ENCODE measurements around the gene KREMEN2. TPM values are rescaled to one million over a fixed set of nuclear protein-coding genes. Genes with fewer than 3 reads are reported as not detected.

Gene KREMEN2
- total RNA-seq = 0.43 and 1.2 TPM in 2 replicates

GRCh38 chr16:2963723-2964474 is at the start of gene KREMEN2:
TSS of gene KREMEN2 (plus strand) at chr16:2964275. CDS start at chr16:2964521, 246 bp downstream.

GRCh38 chr16:2968738-2969544 is 4.9 kb downstream of the KREMEN2 start, which contains the start of gene PAQR4:
TSS of gene PAQR4 (plus strand) at chr16:2969348. CDS start at chr16:2969675, 327 bp downstream.

GRCh38 chr16:2980227-2981176 is 16.4 kb downstream of the KREMEN2 start, which contains the start of gene PKMYT1:
TSS of gene PKMYT1 (minus strand) at chr16:2980446. CDS start at chr16:2979657, 789 bp downstream.

GRCh38 chr16:3012828-3013420 is 48.8 kb downstream of the KREMEN2 start, which contains the start of gene CLDN9:
TSS of gene CLDN9 (plus strand) at chr16:3012923. CDS start at chr16:3013363, 440 bp downstream.

Small RNAs within 50 kb of the gene (small RNA-seq; reads per million reads assigned to genes)
- gene LINC00514 = not detected

Other genes starting within 250 kb of the KREMEN2 start
- 1.6 TPM in 2 replicates for gene PRSS27, start 244.1 kb upstream of the KREMEN2 start, total RNA-seq
- 58.1 and 106 TPM in 2 replicates for gene SRRM2, start 211.6 kb upstream of the KREMEN2 start, total RNA-seq
- gene ELOB, start 187.0 kb upstream of the KREMEN2 start, total RNA-seq = 216 and 341 TPM in 2 replicates
- not detected in 2 replicates for gene PRSS33, start 176.7 kb upstream of the KREMEN2 start, total RNA-seq
- not detected in 2 replicates for gene PRSS41, start 165.8 kb upstream of the KREMEN2 start, total RNA-seq
- gene PRSS21, start 147.0 kb upstream of the KREMEN2 start, total RNA-seq = not detected in 2 replicates
- not detected in 2 replicates for gene ZG16B, start 134.0 kb upstream of the KREMEN2 start, total RNA-seq
- 3.9 and 4.7 TPM in 2 replicates for gene PRSS22, start 106.1 kb upstream of the KREMEN2 start, total RNA-seq
- 42.8 and 48.8 TPM in 2 replicates for gene FLYWCH2, start 81.1 kb upstream of the KREMEN2 start, total RNA-seq
- 18.1 and 19.8 TPM in 2 replicates for gene FLYWCH1, start 52.3 kb upstream of the KREMEN2 start, total RNA-seq
- gene PAQR4, start 5.1 kb downstream of the KREMEN2 start, total RNA-seq = 5.4 and 6.3 TPM in 2 replicates
- 6.2 and 10.2 TPM in 2 replicates for gene PKMYT1, start 16.2 kb downstream of the KREMEN2 start, total RNA-seq
- gene CLDN9, start 48.6 kb downstream of the KREMEN2 start, total RNA-seq = 4.3 and 6.5 TPM in 2 replicates
- gene CLDN6, start 53.9 kb downstream of the KREMEN2 start, total RNA-seq = 0.39 and 5.6 TPM in 2 replicates
- gene TNFRSF12A, start 56.1 kb downstream of the KREMEN2 start, total RNA-seq = 146 and 484 TPM in 2 replicates
- 11.7 and 82.1 TPM in 2 replicates for gene HCFC1R1, start 59.7 kb downstream of the KREMEN2 start, total RNA-seq
- 33.5 and 58.1 TPM in 2 replicates for gene THOC6, start 59.8 kb downstream of the KREMEN2 start, total RNA-seq
- not detected in 2 replicates for gene BICDL2, start 72.7 kb downstream of the KREMEN2 start, total RNA-seq
- under 0.01 and 0.11 TPM in 2 replicates for gene MMP25, start 82.3 kb downstream of the KREMEN2 start, total RNA-seq
- 0.79 and 7.4 TPM in 2 replicates for gene IL32, start 101.4 kb downstream of the KREMEN2 start, total RNA-seq
- not detected in 2 replicates for gene ZSCAN10, start 135.0 kb downstream of the KREMEN2 start, total RNA-seq
- 13.7 and 19.2 TPM in 2 replicates for gene ZNF205, start 148.3 kb downstream of the KREMEN2 start, total RNA-seq
- gene ZNF213, start 170.8 kb downstream of the KREMEN2 start, total RNA-seq = 11.4 and 13.2 TPM in 2 replicates
- gene OR1F1, start 223.9 kb downstream of the KREMEN2 start, total RNA-seq = not detected in 2 replicates

Data from placental epithelial cell (primary cell).